ENCODE data around the gene PHLDA2. TPM values are rescaled to one million over a fixed set of nuclear protein-coding genes. Genes with fewer than 3 reads are reported as not detected.
A peak's percentile ranks its signal among the peaks of the same experiment; 100 is the strongest.
"Not testable (repeated sequence)": the region's sequence is repeated elsewhere in the genome, so short reads cannot be mapped to it uniquely, and the experiment has no call there.

The PHLDA2 gene
- total RNA-seq, 1 donor from 2014 or later, result 45.0 TPM

GRCh38 chr11:2914455-2915195 lies 14.6 kb downstream of the PHLDA2 start:
- no peak for ATAC-seq

GRCh38 chr11:2913776-2914175 lies 15.4 kb downstream of the PHLDA2 start:
- no peak for ATAC-seq

GRCh38 chr11:2913019-2913431 lies 16.2 kb downstream of the PHLDA2 start:
- peak; percentile 16 for ATAC-seq

GRCh38 chr11:2912498-2912897 lies 16.7 kb downstream of the PHLDA2 start:
- peak; percentile 95 for ATAC-seq

- peak; percentile 24 for ATAC-seq
These were observed 17.3 kb downstream of the PHLDA2 start for GRCh38 chr11:2911785-2912391.

GRCh38 chr11:2911088-2911784 lies 18.0 kb downstream of the PHLDA2 start:
- peak; percentile 14 for ATAC-seq

GRCh38 chr11:2910401-2910955 lies 18.7 kb downstream of the PHLDA2 start:
- no peak for ATAC-seq

- ATAC-seq, result no peak
These were observed 19.9 kb downstream of the PHLDA2 start for GRCh38 chr11:2909133-2909902.

GRCh38 chr11:2908130-2908529 lies 21.1 kb downstream of the PHLDA2 start:
- ATAC-seq, result no peak

GRCh38 chr11:2905299-2905698 lies 23.9 kb downstream of the PHLDA2 start:
- not testable (repeated sequence) for ATAC-seq

- peak; percentile 37 for ATAC-seq
These were observed 24.8 kb downstream of the PHLDA2 start for GRCh38 chr11:2904153-2905052.

GRCh38 chr11:2903672-2904011 lies 25.6 kb downstream of the PHLDA2 start:
- ATAC-seq, result no peak

GRCh38 chr11:2902784-2903671 lies 26.2 kb downstream of the PHLDA2 start:
- peak; percentile 2 for ATAC-seq

GRCh38 chr11:2901854-2902783 lies 27.1 kb downstream of the PHLDA2 start:
- peak; percentile 85 for ATAC-seq

GRCh38 chr11:2901196-2901796 lies 27.9 kb downstream of the PHLDA2 start:
- no peak for ATAC-seq

- no peak for ATAC-seq
These were observed 30.0 kb downstream of the PHLDA2 start for GRCh38 chr11:2899080-2899783.

GRCh38 chr11:2898366-2899079 lies 30.7 kb downstream of the PHLDA2 start:
- peak; percentile 58 for ATAC-seq

GRCh38 chr11:2897048-2897447 lies 32.2 kb downstream of the PHLDA2 start:
- no peak for ATAC-seq
